Activated CD8-positive, alpha-beta memory T cell treated with anti-CD3 and anti-CD28 coated beads, Interleukin-2, amount 50 U/mL, for 1 hour (primary cell): ENCODE results near the gene BRINP3.

Experiments used
- DNase-seq: peaks from one replicate; pipeline ENCODE4 v3.0.0-alpha.2; 2020; ENCODE audit errors: extremely low read depth

The BRINP3 gene

DNA sequence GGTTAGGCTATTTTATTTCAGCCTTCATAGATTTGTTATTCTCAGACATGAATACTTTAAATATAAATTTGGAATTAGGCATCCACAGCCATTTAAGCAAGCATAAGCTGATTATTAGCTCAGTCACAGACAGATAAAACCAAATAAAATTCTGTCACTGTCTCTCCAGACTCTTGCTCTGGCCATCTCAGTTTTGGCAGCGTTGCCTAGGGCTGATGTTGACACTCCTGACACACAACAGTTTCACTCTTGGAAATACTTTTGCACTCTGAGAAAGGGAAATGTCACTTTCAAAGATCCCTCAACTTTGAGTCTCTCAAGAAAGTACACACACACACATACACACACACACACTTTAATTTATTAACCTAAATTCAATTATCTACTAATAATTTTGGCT is 372.7 kb downstream of the BRINP3 start:
- no peak for DNase-seq

- DNase-seq: no peak
Observed at GRCh38 chr1:190102757-190103326, 374.8 kb downstream of the BRINP3 start.

- DNase-seq: no peak
Observed at GRCh38 chr1:190101756-190102155, 375.9 kb downstream of the BRINP3 start.

DNA sequence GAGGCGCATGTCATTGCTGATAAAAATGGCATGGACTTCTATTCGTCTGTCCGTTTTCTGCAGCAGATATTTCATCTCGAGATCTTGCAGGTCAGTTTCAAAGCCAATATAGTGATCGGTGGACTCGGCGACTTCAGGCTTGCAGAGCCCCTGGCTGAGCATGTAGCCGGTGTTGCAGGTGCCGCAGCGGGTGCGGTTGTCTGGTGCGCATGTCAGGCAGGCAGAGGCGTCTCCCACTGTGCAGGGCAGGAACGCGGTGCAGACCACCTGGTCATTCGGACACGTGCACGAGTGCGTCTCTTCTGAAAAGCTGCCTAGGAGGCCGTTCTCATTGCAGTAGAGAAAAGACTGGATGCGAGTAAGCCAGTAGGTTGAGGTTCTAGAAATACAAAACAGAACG is 378.9 kb downstream of the BRINP3 start:
- no peak for DNase-seq

- no peak for DNase-seq
Observed at GRCh38 chr1:190098107-190098506, 379.6 kb downstream of the BRINP3 start.

- no peak for DNase-seq
Observed at GRCh38 chr1:190095596-190095995, 382.1 kb downstream of the BRINP3 start.

DNA sequence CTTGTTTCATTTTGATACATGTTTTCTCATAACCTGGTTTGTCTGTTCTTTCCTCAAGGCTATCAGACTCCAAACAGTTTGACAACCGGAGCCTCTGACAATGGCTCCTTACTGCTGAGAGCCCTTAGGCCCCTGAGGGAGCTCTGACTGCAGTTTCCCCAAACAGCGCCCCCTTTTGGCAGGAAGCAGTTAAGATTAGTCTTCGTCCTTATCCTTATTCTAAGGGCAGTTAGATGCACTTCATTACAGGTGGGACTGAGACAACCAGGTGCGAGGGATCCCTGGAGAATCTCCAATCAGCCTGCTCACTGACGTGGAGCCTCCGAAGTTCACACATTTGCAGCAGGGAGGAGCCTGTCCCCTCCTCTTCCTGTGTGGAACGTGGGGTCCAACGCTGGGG is 393.1 kb downstream of the BRINP3 start:
- DNase-seq: no peak

DNA sequence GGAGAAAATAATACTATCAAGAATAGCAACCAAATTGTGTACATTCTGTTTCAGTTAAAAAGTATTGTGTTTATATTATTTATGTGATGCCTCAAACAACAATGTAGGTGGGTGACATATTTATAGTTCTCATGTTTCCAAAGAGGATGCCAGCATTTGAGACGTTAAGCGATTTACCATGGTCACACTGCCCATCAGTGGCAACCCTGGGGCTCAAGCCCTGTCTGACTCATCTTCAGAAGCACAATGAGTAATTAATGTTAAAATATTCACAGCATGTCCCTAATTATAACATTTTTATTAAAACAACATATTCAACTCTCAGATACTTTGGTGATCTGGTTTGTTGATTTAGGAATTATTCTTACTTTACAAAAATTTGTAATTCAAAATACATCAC is 409.4 kb downstream of the BRINP3 start:
- DNase-seq: no peak

DNA sequence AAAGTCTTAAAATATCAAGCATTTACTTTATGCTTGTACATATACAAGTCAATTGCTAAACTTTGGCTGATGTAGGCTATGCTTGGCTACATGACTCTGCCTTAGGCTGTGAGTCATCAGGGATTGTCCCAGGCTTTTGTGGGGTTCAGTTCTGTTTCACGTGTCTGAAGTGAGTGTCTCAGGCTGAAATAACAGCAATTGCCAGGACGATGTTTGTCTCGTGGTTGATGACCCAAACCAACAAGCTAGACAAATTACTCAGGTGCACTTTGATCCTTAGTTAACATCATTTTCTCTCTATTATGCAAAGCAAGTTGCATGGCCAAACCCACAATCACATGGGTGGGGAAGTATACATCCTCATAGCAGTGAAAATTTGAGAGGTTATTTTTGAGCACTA is 410.1 kb downstream of the BRINP3 start:
- DNase-seq: no peak

DNA sequence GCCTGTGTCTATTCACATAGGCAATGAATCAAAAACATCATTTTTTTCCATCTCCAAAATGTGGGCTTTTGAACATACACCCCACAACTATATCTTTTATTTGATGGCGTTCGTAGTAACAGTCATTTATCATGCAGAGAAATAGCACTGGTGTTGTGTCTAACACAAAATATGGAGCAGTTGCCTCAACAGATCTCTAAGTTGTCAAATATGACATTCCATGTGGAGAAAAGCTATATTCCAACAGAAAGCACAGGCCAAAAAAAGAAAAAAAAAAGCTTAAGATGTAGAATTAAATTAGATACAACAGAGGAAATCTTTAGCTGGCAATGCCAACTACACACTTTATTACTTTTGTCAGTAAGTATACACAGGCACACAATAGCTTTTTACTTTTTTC is 411.7 kb downstream of the BRINP3 start:
- DNase-seq: no peak

DNA sequence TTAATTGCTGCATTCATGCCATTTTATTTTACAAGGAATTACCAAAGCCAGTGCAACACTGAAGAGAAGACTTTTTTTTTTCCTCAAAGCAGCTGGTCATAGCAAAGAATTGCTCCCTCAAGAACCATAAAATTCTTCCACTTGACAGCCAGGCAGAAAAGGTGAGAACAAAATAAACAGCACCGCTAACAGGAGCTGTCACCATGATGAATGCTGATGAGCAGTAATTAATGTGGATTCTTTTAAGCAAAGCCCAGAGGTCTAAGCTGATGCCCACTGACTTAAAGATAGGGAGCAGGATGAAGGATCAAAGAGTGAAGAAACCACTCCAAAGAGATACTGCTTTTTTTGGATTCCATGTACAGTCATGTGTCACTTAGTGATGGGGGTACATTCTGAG is 428.4 kb downstream of the BRINP3 start:
- no peak for DNase-seq
